Fibroblast of skin of right biceps (primary cell): ENCODE results near the gene BTNL9.
"Not testable (repeated sequence)": the region's sequence is repeated elsewhere in the genome, so short reads cannot be mapped to it uniquely, and the experiment has no call there.

ENCODE experiments used
- DNase-seq: peaks from one replicate; pipeline ENCODE4 v3.0.0-alpha.2; 2013

Gene BTNL9

DNA sequence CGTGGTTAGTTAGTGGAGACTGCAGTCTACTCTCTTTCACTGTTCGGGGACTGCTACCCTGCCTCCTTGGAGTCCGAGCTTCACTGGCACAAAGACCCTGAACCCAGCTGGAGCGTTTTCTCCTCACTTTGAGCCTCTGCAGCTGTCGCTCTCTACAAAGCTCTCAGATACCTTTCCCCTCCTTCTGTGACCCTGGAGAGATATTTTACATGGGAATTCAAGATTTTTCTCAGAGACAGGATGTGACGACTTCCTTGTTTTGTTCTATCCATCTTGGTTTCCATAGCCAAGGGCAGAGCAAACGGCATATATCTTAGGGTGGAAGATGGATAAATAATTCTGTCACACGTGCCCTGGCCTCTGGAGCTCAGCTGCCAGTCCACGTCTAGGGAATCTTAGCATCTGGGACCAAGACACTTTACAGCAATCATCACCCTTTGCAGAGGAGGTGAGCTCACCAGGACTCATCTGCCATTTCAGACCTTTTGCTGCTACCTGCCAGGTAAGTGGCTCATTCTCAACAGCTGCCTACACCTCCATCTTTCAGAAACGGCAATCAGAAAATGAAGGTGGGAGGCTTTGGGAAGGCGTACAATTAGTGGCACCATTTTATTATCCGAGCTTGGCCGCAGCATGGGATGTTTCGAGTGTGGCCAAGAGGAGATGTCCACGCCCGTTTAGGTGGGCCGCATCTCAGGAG lies at the start of gene BTNL9:
Gene BTNL9, plus strand, starts transcription at position 336 of the 700 bp plus-strand sequence. CDS start 5,224 bp downstream, outside the sequence.
- no peak for DNase-seq

DNA sequence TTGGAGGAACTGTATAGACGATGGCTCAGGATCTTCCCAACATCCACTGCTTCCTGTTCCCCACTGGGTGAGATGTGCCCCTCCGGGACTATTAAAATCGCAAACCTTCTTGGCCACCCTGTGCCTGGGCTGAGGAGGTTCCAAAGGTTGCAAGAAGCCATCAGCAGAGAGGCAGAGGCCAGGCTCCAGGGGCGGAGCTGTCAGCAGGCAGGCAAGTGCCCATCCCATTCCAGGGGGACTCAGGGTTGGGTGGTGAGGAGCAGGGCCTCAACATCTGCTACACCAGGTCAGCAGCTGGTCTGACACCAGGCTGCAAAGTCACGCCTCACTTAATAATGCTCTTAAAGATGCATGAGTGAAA lies 49.2 kb upstream of the BTNL9 start:
- no peak for DNase-seq

DNA sequence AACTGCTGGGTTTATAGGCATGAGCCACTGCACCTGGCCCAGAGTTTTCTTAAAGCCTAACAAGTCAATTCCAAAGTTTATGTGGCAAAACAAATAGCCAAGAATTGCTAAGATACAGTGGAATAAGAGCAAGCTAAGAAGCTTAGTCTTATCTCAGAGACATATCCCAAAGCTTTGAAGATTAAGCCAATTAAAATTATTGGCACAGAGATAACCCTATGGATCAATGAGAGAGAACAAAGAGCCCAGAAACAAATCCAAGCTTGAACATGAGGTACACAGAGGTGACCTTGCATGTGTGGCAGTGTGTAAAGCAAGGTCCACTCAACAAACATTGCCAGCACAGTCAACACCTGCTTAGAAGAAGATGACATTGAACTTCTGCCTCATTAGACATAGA lies 38.1 kb upstream of the BTNL9 start:
- DNase-seq, result no peak

DNA sequence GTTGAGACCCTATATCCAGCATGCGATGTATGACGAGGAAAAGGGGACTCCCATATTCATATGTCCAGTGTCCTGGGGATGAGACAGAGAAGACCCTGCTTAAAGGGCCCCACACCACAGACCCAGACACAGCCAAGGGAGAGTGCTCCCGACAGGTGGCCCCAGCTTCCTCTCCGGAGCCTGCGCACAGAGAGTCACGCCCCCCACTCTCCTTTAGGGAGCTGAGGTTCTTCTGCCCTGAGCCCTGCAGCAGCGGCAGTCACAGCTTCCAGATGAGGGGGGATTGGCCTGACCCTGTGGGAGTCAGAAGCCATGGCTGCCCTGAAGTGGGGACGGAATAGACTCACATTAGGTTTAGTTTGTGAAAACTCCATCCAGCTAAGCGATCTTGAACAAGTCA lies 34.3 kb upstream of the BTNL9 start:
- DNase-seq, result no peak

DNA sequence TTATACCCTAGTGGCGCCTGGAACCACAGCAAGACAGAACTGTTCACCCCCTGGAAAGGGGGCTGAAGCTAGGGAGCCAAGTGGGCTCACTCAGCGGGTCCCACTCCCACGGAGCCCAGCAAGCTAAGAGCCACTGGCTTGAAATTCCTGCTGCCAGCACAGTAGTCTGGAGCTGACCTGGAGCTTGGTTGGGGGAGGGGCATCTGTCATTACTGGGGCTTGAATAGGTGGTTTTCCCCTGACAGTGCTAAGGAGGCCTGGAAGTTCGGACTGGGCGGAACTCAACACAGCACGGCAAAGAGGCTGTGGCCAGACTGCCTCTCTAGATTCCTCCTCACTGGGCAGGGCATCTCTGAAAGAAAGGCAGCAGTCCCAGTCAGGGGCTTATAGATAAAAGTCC lies 31.9 kb upstream of the BTNL9 start:
- no peak for DNase-seq

DNA sequence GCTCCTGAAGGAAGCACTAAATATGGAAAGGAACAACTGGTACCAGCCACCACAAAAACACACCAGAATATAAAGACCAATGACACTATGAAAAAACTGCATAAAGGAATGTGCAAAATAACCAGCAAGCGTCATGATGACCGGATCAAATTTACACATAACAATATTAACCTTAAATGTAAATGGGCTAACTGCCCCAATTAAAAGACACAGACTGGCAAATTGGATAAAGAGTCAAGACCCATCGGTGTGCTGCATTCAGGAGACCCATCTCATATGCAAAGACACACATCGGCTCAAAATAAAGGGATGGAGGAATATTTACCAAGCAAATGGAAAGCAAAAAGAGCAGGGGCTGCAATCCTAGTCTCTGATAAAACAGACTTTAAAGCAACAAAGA lies 30.0 kb upstream of the BTNL9 start:
- DNase-seq, result not testable (repeated sequence)

DNA sequence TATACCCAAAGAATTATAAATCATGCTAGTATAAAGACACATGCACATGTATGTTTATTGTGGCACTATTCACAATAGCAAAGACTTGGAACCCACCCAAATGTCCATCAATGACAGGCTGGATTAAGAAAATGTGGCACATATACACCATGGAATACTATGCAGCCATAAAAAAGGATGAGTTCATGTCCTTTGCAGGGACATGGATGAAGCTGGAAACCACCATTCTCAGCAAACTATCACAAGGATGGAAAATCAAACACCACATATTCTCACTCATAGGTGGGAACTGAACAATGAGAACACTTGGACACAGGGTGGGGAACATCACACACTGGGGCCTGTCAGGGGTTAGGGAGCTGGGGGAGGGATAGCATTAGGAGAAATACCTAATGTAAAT lies 25.4 kb upstream of the BTNL9 start:
- DNase-seq, result not testable (repeated sequence)

DNA sequence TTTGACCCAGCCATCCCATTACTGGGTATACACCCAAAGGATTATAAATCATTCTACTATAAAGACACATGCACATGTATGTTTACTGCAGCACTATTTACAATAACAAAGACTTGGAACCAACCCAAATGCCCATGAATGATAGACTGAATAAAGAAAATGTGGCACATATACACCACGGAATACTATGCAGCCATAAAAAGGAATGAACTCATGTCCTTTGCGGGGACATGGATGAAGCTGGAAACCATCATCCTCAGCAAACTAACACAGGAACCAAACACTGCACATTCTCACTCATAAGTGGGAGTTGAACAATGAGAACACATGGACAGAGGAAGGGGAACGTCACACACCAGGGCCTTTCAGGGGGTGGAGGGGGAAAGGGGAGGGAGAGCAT lies 22.6 kb upstream of the BTNL9 start:
- not testable (repeated sequence) for DNase-seq

DNA sequence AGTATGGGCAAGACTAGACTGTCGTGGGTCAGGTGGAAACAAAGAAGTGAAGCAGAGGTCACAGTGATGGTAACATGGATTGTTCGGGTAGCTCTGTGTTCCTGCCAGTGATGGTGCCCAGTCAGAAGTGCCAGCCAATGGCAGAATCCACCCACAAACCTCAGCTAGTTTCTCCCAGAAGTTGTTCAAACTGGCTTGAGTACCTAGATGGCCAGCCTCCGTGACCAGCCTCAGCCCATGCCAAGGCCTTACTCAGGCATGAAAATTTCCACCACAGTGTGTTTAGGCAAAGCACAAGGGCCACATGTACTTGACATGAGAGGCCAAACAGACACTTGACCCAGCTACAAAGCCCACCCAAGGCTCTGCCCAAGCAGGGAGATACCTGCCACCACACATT lies 19.4 kb upstream of the BTNL9 start:
- DNase-seq, result no peak

DNA sequence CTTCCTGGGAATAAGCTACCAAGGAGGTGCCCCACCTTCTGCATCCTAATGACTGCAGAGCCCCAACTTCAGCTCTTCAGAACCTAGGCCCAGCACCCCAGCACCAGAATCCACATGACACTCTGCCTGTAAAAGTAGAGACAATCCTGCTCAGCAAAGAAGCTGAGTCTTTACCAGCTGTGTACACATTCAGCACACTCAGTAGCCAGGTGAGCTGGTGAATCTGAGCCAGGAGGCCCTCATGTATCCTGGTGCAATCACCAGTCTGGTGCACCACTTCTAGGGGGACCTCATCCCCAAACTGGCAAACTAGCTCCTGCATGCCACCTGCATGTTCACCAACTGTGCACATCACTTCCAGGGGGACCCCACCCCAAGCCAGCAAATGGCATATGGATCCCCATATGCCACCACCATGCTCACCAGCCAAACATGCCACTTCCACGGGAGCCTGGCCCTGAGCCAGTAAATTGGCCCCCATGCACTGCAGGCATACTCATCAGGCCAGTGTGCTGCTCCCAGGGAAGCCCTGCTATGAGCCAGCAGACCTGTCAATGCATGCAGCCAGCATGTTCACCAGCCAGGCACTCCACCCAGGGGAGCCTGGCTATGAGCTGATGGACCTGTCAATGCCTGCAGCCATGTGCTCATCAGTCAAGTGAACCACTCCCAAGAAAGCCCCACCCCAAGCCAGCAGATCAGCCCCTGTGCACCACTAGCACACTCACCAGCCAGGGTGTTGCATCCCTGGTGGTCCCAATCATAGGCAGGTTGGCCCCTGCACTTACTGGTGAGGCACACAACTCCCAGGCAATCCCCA lies 15.6 kb upstream of the BTNL9 start:
- no peak for DNase-seq

DNA sequence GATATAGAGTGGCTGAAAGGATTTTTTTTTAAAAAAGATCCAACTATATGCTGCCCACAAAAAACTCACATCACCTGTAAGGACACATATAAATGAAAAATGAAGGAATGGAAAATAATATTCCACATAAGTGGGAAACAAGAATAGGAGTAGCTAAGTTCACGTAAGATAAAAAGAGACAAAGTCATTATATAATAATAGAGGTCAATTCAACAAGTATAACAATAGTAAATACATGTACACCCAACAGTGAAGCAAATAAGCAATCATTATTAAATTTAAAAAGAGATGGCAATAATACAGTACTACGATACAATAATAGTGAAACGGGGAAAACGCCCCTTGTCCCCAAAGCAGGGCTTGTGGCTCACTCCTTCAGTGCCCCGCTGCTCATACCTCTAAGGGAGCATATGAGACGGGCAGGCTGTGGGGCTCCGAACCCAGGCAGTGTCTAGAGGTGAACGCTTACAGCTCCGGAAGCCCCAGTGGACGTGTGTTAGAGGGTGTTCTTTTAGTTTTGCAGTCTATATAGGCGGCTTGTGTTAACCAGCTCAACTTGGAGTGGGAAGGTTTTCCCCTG lies 12.5 kb upstream of the BTNL9 start:
- DNase-seq, result no peak

DNA sequence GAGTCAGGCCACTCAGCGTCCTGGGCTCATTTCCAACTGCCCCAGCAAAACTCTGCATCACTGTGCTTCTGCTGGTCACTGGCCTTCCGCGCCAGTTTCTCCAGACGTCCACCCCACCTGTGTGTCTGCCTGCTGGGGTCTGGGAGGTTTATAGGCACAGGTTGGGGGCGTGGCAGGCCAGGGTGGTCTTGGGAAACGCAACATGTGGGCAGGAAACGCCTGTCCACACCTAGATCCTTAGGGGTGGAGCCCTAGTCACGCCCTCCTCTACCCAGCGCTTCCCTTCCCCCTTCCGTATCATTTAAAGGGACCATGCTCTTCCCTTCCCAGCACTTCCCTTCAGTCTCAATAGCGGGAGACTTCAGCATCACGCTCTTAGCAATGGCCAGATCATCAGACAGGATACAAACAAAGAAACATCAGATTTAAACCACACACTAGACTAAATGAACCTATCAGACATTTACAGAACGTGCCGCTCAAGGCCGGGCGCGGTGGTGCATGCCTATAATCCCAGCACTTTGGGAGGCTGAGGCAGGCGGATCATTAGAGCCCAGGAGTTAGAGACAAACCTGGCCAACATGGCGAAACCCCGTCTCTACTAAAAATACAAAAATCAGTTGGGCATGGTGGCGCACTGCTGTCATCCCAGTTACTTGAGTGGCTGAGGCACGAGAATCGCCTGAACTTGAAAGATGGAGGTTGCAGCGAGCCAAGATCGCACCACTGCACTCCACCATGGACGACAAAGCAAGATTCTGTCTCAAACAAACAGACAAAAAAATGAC lies 11.8 kb upstream of the BTNL9 start:
- DNase-seq, result no peak

DNA sequence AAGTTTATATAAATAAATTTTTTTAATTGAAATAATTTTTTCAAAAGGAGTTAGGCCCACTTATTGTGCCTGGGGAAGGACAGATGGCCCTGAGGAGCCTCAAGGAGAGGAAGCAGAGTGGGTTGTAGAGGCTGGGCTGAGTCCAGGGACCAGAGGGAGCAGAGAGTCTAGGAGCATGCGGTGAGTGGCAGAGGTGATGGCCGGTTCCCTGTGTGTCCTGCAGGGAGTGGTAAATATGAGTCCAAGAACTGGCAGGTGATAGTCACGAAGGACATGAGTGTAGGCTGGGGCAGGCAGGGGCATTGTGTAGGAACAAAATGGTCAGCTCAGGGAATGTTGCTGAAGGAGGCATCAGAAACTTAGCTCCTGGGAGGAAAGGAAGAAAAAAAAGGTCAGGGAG lies 8.3 kb upstream of the BTNL9 start:
- no peak for DNase-seq

DNA sequence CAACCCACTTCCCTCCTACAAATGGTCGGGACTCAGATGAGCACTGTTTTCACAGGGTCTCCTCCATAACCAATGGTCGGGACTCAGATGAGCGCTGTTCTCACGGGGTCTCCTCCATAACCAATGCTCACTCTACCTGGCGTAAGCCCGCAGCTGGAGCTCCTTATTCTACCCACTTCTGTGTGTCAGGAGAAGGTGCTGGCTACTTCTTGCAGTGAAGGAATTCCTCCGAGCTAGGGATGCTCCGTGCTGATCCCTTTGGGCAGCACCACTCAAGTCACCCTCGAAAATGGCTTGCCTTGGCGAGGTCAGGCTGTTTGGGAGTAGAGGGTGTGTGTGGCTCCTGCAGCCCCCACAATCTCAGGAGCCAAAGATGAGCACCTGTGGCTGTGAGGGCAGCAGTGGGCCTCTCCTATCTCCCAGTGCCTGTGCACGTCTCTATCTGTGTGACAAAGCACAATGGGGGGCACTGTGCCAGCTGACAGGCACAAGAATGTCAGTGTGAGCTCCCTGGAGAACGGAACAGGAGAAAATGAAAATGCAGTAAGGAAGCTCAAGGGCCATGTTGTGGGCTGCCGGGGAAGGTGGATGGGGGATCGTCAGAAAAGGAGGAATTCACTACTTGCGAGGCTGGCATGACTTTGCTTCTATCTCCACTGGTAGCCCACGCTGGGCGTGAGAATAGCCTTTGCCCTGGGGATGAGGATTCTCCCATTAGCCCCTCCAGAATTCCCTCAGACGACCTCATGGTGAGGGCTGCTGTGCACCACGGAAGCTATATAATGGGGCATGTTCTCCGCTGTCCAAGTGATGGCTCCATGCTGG lies 3.9 kb upstream of the BTNL9 start:
- DNase-seq, result no peak

DNA sequence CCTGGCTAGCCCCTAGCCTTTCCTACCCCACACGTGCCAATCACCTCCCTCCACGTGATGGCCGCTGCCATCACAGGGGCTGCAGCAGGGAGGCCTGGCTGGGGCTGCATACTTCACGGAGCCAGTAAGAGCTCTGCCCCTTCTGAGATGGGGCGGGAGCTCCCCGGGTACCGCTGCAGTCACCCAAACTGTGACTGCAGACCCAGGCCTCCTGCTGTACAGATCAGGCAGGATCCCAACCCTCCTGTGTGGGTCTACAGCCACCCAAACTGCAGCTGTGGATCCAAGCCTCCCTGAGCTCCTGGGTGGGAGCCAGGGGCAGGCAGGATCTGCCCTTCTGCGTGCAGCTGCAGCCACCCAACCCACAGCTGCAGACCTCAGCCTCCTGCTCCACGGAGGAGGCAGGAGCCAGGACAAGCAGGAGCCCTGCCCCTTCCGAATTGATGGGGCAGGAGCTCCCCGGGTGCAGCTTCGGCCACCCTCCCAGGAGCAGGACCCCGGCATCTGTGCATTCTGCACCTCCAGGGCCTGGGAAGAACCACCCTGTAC lies 3.2 kb upstream of the BTNL9 start:
- no peak for DNase-seq

DNA sequence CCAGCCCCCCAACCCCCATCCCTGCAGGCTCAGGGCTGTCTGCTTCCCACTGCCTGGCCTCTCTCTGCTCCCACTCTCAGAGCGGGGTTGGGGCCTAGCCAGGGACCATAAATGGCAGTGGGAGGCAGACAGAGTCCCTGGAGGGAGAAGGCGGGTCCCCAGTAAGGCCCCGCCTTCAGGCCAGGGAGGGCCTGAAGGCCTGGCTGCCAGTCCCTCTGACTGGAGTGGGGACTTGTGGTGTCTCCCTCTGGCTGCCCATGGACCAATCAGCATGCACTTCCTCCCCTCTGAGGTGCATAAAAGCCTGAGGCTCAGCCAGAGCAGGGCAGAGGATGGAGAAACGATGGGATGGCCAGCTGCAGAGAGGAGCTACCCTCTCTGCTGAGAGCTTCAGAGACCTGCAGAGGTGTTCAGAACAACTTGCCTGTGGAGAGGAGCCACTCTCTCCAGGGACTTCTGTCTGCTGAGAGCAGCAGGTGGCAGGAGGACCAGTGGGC lies 2.7 kb upstream of the BTNL9 start:
- DNase-seq, result no peak

DNA sequence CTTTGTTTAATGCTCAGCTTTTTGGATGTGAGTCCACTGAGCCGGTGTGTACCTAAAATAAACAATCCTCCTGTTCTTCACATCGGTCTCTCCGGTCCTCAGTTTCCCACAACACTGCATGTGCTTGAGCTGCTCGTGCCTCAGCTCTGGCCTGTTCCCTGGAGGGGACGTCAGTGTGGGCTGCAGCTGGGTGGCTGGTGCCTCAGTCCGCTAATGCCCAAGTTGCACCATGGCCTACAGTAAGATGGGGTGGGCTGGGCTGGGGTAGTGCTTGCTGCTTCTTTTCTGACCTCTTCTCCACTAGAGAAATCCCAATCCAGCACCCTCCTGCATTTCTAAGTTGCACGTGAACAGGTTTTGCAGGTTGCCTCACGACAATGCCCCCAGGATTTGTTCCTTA lies 595 bp upstream of the BTNL9 start:
- DNase-seq, result no peak

DNA sequence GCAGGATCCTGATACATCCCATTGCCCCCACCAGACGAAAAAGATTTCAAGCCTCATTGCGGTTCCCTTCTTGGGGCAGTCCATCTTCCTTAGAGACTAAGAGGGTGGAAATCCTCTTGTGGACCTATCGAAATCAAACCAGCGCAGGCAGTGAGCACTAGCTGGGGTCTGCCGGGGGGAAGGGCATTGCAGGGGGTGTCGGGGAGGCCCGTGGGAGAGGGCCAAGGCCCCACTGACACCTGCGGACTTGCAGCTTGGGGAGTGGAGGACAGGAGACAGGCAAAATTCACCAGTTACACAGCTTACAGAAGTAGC lies 522 bp downstream of the BTNL9 start:
- DNase-seq, result no peak

DNA sequence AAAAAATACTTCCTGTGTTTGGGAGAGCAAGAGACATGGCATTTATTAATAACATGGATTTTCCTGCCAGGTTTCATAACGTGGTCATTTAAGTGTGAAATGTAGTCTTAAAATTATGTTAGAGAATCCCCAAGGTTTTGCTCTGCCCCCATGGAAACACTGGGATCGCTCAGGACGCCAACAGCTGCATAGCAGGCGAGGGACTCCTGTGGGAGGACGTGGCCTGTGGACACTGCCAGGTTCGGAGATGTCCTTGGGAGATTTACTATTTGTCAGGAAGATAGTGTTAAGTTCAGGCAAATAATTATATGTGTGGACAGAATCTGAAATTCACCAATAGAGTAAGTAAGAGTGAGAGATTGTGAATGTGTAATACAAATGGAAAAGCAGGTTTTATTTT lies 977 bp downstream of the BTNL9 start:
- DNase-seq, result no peak

DNA sequence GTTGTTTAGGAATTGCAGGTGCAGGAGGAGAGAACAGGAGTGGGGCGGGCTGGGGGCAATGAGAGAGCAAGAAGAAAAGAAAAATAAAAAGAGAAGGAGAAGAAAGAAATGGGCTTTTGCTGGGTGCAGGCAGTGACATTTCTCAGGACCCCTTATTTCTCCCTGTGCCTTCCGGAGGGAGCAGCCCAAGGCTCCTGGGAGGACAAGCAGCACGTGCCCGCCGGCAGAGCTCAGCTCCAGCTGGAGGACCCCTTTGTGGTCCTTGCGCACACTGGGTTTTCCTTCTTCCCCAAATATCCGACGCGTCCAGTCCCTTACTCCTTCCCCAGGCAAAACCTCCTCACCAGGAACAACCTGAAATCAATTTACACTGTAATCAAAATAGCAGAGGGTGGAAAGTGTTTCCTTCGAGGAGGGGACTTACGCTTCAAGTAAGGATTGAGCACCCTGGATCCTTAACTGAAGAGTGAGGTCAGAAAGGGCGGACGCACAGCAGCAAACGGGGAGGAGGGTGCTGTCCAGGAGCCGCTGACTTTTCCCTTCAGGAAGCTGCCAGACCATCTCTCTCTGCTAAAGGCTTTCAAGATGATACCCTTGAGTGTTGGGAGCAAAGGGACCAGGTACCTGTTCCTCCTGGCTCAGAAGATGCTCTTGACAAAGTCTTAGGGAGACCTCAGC lies 2.1 kb downstream of the BTNL9 start:
- no peak for DNase-seq

DNA sequence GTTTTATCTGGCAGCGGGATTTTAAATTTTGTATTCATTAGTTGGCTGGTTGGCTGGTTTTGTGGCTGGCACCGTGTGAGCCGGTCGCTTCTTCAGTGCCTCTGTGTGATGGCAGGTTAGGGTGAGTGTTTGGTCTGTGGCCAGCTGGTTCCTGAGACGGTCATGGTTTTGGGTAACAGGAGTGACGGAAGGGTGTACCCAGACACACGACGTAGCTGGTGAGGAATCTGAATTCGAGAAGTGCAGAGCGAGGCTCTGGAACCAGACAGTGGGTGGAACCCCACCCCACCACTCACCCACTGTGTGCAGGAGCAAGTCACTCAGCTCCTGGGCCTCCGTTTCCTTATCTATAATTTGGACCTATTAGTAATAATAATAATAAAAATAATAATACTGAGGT lies 2.7 kb downstream of the BTNL9 start:
- DNase-seq, result no peak
